ENCODE measurements around the gene HEBP2.

HEBP2 gene

DNA sequence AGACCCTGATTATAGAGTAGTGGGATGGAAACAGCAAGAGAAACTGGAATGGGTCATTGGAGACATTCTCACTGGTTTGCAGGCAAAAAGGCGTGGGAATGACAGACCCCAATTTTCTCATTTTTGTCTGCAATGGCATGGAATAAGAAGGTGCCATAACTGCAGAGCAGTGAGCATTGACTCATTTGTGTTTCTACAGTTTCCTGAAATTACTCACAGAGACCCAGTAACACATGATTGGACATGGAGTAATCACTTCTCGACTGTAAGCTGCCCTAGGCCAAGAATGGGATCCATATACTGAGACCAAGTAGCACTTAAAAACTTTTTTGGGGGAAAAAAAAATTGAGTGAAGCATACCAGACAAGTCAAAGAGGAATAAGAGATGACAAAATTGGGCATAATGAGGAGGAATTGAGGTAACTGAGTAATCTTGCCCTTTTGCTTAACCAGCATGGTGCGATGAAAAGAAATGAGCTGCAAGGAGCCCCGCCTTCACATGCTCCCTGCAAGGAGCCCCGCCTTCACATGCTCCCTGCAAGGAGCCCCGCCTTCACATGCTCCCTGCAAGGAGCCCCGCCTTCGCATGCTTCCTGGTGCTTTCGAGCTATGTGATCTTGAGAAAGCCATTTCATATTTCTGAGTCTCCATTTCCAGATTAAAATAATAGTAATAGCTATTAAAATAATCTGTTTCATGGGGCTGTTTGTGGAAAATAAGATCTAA lies 51.1 kb downstream of the HEBP2 start:
- no peak for DNase-seq (ENCODE audit: low read depth in 2 of 2)

DNA sequence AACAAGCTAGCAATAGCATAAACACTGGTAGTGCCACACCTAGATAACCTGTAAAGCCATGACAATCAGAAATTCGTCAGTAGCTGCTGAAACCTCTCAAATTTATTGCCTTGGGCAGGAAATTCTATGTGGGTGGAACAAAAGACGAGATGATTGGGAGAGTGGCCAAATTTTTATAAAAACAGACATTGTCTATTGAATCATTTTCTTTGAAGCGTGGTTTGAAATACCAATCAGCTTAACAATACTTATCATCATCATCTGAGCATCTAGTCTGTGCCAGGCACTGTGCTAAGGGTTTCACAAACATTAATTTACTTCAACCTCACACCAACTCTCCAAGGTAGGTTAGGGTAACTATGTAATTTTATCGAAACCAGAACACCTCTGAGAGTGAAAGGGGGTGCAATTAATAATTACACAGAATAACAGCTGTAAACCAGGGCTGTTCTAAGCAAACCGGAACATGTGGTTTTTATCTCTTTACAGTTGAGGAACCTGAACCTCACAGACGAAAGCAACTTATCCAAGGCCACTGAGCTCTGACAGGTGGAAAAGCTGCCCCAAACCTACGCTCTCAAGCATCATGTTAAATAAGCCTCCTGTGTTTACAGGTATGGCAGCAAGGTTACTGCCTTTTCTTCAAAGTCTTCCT lies 51.9 kb downstream of the HEBP2 start:
- peak; percentile 3 to 6 for DNase-seq (ENCODE audit: low read depth in 2 of 2)

DNA sequence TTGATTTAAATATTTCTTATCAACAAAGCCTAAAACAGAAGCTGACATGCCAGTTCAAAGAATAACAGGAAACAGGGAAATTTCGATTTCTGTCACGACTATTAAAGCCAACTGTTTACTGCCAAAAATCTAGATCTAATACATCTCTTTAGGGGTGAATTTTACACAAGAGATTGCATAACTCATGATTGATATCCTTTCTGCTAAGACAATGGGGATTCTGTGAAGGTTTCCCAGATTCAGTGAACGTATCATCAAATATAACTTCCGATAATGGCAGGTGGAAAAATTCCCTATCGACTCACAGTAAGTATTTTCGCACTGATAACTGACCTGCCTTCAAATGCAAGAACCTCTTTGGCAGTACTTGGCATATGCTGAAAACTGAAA lies 52.4 kb downstream of the HEBP2 start:
- no peak for DNase-seq (ENCODE audit: low read depth in 2 of 2)

DNA sequence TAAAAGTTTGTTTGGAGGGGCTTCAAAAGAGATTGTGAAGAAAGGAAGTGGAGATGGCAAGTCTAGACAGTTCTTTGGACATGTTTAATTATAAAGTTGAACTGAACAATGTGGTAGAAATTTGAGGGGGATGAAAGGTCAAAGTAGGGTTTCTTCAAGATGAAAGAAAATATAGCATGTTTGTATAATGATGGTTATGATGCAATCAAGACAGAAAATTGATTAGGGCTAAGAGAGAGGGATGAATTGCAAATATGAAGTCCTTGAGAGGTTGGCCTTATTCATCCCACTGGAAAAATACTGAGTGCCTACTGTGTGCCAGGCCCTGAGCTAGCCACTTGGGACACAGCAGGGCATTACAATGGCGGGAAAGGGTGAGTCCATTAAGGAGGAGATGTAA lies 57.6 kb downstream of the HEBP2 start:
- DNase-seq (ENCODE audit: low read depth in 2 of 2): no peak

DNA sequence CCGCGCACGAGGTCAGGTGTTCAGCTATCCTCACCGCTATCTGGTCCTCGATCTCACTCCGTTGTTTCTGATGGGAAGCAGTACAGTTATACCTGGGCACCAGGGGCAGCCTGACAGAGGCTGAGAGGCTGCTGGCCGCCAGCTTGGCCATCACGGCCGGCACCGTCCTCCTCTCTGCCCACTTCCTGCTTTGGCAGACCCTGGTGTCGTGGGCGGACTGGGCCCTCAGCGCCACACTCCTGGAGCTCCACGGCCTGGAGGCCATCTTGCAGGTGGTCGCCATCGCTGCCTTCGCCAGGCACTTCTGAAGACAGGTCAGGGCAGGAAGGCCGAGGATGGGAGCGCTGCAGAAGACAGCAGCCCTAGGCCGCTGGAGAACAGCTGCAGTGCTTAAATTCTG lies 60.1 kb downstream of the HEBP2 start:
- no peak for DNase-seq (ENCODE audit: low read depth in 2 of 2)

DNA sequence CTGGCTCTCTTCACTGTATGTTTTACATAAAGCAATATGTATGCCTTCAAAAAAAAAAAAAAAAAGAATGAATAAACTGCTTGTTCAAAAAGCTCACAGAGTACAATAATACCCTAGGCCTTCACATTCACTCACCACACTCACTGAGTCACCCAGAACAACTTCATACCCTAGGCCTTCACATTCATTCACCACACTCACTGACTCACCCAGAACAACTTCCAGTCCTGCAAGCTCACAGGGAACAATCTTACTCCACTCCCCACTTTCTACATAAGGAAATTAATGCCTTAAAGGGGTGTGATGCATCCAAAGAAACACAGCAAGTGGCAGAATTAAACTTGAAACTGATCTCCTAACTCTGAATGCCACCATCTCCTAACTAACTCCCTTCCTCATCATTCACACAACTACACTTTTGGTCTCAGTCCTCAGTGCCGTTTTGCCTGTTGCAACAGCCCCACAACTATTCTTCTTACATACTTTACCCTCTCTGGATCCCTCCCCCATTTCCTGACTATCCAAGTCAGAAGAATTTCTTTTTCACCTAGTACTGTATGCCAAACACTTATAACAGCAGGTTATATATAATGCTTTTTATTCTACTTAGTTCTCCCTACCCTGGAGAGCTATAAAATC lies 61.1 kb downstream of the HEBP2 start:
- DNase-seq (ENCODE audit: low read depth in 2 of 2): peak; percentile 82 to 84

DNA sequence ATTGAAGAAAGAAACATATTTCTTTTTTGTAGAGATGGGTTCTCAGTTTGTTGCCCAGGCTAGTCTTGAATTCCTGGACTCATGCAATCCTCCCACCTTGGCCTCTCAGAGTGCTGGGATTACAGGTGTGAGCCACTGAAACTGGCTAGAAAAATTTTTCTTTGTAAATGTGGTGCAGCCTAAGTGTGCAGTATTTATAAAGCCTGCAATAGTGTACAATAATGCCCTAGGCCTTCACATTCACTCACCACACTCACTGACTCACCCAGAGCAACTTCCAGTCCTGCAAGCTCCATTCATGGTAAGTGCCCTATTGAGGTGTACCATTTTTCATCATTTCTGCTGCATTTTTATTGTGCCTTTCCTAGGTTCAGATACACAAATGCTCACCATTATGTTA lies 63.9 kb downstream of the HEBP2 start:
- DNase-seq (ENCODE audit: low read depth in 2 of 2): no peak

DNA sequence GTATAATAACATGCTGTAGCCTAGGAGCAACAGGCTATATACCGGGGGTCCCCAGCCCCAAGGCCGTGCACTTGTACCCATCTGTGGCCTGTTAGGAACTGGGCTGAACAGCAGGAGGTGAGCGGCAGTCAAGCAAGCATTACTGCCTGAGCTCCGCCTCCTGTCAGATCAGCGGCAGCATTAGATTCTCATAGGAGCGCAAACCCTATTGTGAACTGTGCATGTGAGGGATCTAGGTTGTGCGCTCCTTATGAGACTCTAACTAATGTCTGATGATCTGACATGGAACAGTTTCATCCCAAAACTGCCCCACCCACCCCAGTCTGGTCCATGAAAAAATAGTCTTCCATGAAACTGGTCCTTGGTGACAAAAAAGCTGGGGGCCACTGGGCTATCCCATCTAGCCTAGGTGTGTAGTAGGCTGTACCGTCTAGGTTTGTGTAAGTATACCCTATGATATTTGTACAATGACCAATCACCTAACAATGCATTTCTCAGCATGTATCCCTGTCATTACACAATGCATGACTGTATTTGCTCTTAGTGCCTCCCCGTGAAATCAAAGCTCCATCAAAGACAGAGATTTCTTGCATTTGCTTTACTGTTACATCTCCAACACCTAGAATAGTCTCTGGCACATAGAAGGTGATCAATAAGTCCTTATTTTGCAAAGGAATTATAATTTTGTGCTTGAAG lies 64.4 kb downstream of the HEBP2 start:
- DNase-seq (ENCODE audit: low read depth in 2 of 2): peak in 1 of 2 experiments; percentile 3

Measured in fibroblast of skin of left quadriceps (primary cell).